Spinal cord (tissue), 4 donors: ENCODE measurements around the gene SCN2B. TPM values are rescaled to one million over a fixed set of nuclear protein-coding genes. Genes with fewer than 3 reads are reported as not detected.

Source experiments
- polyA plus RNA-seq, 2 donors: library from polyadenylated mRNA; unstranded; fragments of 120-200 nt; gene quantifications; one replicate each; pipeline ENCODE4 v1.2.1, GENCODE V29; 2013; ENCODE audit not compliant: insufficient read length in 2 of 2
- small RNA-seq: library from RNA; depleted of rRNA; stranded (forward); fragments of <200 nt; gene quantifications from one replicate; pipeline ENCODE3, GENCODE V24; 2014; ENCODE audit warnings: low replicate concordance
- total RNA-seq, 2 donors: library from RNA; depleted of rRNA in 1 of 2; stranded (reverse); fragments of 120-200 nt in 1 of 2; fragments of >200 nt in 1 of 2; gene quantifications; one replicate each; pipeline versions ENCODE4 v1.2.3 to v1.2.4, GENCODE V29; 2013 to 2014

The SCN2B gene
- total and polyA plus RNA-seq, 4 donors = 12.6 to 24.6 (median 14.4) TPM

Small RNA genes within 50 kb of the gene (small RNA-seq; reads per million reads assigned to genes)
- not detected for gene HSPE1P18

Other genes starting within 250 kb of the SCN2B start
- under 1 TPM; 0.20 to 0.22 TPM for gene TMPRSS13, start 247.2 kb downstream of the SCN2B start, total RNA-seq
- under 1 TPM; 0.32 to 0.35 TPM for gene TMPRSS13, start 247.2 kb downstream of the SCN2B start, polyA plus RNA-seq
- gene IL10RA, start 190.2 kb downstream of the SCN2B start, total RNA-seq = 1 to 10 TPM; 6.3 to 7.2 TPM
- 1 to 10 TPM; 2.9 to 4.1 TPM for gene IL10RA, start 190.2 kb downstream of the SCN2B start, polyA plus RNA-seq
- under 1 TPM in 1 of 2 donors, not detected in 1; 0.30 TPM for gene TMPRSS4, start 99.6 kb downstream of the SCN2B start, total RNA-seq
- under 1 TPM; 0.26 to 0.70 TPM for gene TMPRSS4, start 99.6 kb downstream of the SCN2B start, polyA plus RNA-seq
- under 1 TPM; 0.06 to 0.10 TPM for gene SMIM35, start 89.7 kb downstream of the SCN2B start, total RNA-seq
- under 1 TPM in 1 of 2 donors, not detected in 1; 0.20 TPM for gene SMIM35, start 89.7 kb downstream of the SCN2B start, polyA plus RNA-seq
- 10 to 100 TPM; 12.5 to 30.5 TPM for gene SCN4B, start 23.8 kb downstream of the SCN2B start, total RNA-seq
- gene SCN4B, start 23.8 kb downstream of the SCN2B start, polyA plus RNA-seq = 10 to 100 TPM; 30.7 to 31.2 TPM
- gene JAML, start 48.4 kb upstream of the SCN2B start, total RNA-seq = 1 to 10 TPM; 8.9 to 9.2 TPM
- 1 to 10 TPM in 1 of 2 donors, under 1 TPM in 1; 0.52 to 1.5 TPM for gene JAML, start 48.4 kb upstream of the SCN2B start, polyA plus RNA-seq
- gene MPZL3, start 75.7 kb upstream of the SCN2B start, total RNA-seq = 1 to 10 TPM; 4.2 to 5.8 TPM
- gene MPZL3, start 75.7 kb upstream of the SCN2B start, polyA plus RNA-seq = 1 to 10 TPM; 1.4 to 1.6 TPM
- gene MPZL2, start 87.7 kb upstream of the SCN2B start, total RNA-seq = 10 to 100 TPM; 19.5 to 50.6 TPM
- gene MPZL2, start 87.7 kb upstream of the SCN2B start, polyA plus RNA-seq = 10 to 100 TPM in 1 of 2 donors, 1 to 10 TPM in 1; 2.0 to 13.3 TPM
- under 1 TPM in 1 of 2 donors, not detected in 1; 0.20 TPM for gene CD3E, start 128.1 kb upstream of the SCN2B start, total RNA-seq
- not detected for gene CD3E, start 128.1 kb upstream of the SCN2B start, polyA plus RNA-seq
- gene CD3D, start 166.1 kb upstream of the SCN2B start, total RNA-seq = not detected
- not detected for gene CD3D, start 166.1 kb upstream of the SCN2B start, polyA plus RNA-seq
- under 1 TPM; 0.17 to 0.20 TPM for gene CD3G, start 167.7 kb upstream of the SCN2B start, total RNA-seq
- gene CD3G, start 167.7 kb upstream of the SCN2B start, polyA plus RNA-seq = under 1 TPM; 0.27 to 0.50 TPM
- gene UBE4A, start 183.0 kb upstream of the SCN2B start, total RNA-seq = 10 to 100 TPM; 56.9 to 62.8 TPM
- gene UBE4A, start 183.0 kb upstream of the SCN2B start, polyA plus RNA-seq = 10 to 100 TPM; 32.0 to 43.8 TPM
- gene ATP5MG, start 225.0 kb upstream of the SCN2B start, total RNA-seq = 100 to 1,000 TPM in 1 of 2 donors, 10 to 100 TPM in 1; 47.1 to 278 TPM
- gene ATP5MG, start 225.0 kb upstream of the SCN2B start, polyA plus RNA-seq = 100 to 1,000 TPM; 381 to 398 TPM